Activated naive CD8-positive, alpha-beta T cell treated with anti-CD3 and anti-CD28 coated beads for 36 hours (primary cell): ENCODE measurements around the gene TIAM1. TPM values are rescaled to one million over a fixed set of nuclear protein-coding genes. Genes with fewer than 3 reads are reported as not detected.

Experiments
- DNase-seq: peaks from one replicate; pipeline ENCODE4 v3.0.0; 2021
- H3K27ac Mint-ChIP-seq: one replicate; pipeline ENCODE4 v1.8.0; 2022; ENCODE audit warnings: mild to moderate bottlenecking, moderate library complexity, mixed read lengths
- H3K27me3 Mint-ChIP-seq: one replicate; pipeline ENCODE4 v1.8.0; 2022; ENCODE audit warnings: mild to moderate bottlenecking, mixed read lengths
- H3K36me3 Mint-ChIP-seq: one replicate; pipeline ENCODE4 v1.8.0; 2021; ENCODE audit warnings: mild to moderate bottlenecking, mixed read lengths
- H3K4me1 Mint-ChIP-seq: one replicate; pipeline ENCODE4 v1.8.0; 2021; ENCODE audit warnings: mixed read lengths
- H3K4me3 Mint-ChIP-seq: one replicate; pipeline ENCODE4 v1.8.0; 2022; ENCODE audit warnings: mild to moderate bottlenecking, moderate library complexity, mixed read lengths
- H3K9me3 Mint-ChIP-seq: one replicate; pipeline ENCODE4 v1.8.0; 2022; ENCODE audit warnings: mixed read lengths
- total RNA-seq, 2 experiments: library from RNA; stranded (reverse); gene quantifications; one replicate each; pipeline ENCODE4 v1.2.3, GENCODE V29; 2021

TIAM1 gene
- total RNA-seq, 2 experiments from 2014 or later, result 28.2 to 29.3 TPM

DNA sequence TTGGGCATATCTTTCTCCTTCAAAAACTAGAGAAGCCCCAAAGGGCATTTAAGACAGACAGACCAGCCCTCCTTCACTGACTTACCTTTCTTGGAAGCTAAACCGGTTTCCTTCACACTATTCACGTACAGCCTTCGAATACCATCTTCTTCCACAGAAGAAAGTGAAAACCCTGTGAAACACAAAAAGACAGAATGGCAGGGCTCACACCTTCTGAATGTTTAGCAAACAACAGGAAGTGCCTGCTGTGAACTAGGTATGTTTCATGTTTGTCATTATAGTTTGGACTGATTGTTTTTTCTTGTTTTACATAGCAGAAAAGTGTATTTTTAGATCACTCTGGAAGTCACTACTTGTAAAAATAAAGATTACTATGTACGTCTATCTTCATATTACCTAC is 157.1 kb downstream of the TIAM1 start:
- no peak for DNase-seq
- Mint-ChIP-seq H3K36me3 (peaks cover 32% of the 10 kb centered on the region), H3K4me3 (peak overlapping the region; percentile 9), H3K27ac (peak overlapping the region; percentile 78), H3K4me1 (peaks cover 63% of the 10 kb centered on the region), H3K9me3 (peaks cover 3% of the 10 kb centered on the region), H3K27me3 (no peaks in the 10 kb centered on the region)

GRCh38 chr21:31185663-31186062 is 158.4 kb downstream of the TIAM1 start:
- Mint-ChIP-seq H3K27me3 (no peaks in the 10 kb centered on the region), H3K4me1 (peaks cover 69% of the 10 kb centered on the region), H3K9me3 (peaks cover 3% of the 10 kb centered on the region), H3K36me3 (peaks cover 39% of the 10 kb centered on the region), H3K4me3 (peak overlapping the region; percentile 19), H3K27ac (peak overlapping the region; percentile 76)
- no peak for DNase-seq

DNA sequence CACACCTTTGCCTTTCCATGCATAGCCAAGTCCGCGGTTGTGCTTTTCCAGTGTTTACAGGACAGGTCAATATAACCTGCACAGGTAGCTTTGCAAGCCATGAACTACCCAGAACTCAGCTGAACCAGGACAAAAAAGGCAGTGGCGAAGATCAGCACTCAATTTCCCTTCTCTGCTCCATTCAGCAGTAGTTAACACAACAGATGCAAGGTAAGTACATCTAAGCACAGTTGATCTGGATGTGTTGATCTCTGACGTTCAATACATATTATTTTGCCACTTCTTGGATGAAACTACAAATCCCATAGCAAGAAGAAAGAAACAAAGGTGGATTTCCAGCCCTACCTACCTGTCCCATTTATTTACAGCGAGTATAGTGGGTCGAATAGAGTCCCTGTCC is 159.2 kb downstream of the TIAM1 start:
- H3K36me3 Mint-ChIP-seq, result peaks cover 40% of the 10 kb centered on the region
- no peaks in the 10 kb centered on the region for H3K27me3 Mint-ChIP-seq
- DNase-seq, result no peak
- peaks cover 68% of the 10 kb centered on the region for H3K4me1 Mint-ChIP-seq
- peak overlapping the region; percentile 94 for H3K27ac Mint-ChIP-seq
- H3K9me3 Mint-ChIP-seq, result peaks cover 3% of the 10 kb centered on the region
- H3K4me3 Mint-ChIP-seq, result peak overlapping the region; percentile 65

DNA sequence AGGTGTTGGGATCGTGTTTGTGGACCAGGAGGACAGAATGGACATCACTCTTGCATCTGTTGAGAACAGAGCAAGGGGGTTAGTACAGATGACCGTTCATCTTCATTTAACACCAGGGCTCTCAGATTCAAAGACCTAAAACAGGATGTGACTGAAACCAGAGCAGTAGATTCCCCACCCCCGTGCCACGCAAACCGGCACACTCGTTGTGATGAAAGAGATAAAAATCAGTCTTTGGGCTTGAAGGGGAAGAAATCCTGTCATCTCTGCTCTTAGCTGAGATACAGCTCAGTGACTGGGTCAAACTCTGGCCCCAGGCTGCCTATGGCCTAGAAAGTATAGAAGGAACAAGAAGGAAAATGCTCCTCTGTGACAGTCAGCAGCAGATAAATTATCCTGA is 159.6 kb downstream of the TIAM1 start:
- H3K4me3 Mint-ChIP-seq, result peak overlapping the region; percentile 65
- peak; percentile 70 for DNase-seq
- H3K36me3 Mint-ChIP-seq, result peaks cover 40% of the 10 kb centered on the region
- H3K9me3 Mint-ChIP-seq, result peaks cover 3% of the 10 kb centered on the region
- H3K4me1 Mint-ChIP-seq, result peaks cover 66% of the 10 kb centered on the region
- no peaks in the 10 kb centered on the region for H3K27me3 Mint-ChIP-seq
- peak overlapping the region; percentile 94 for H3K27ac Mint-ChIP-seq

- DNase-seq, result peak; percentile 57
- H3K27ac Mint-ChIP-seq, result peak overlapping the region; percentile 98
- H3K27me3 Mint-ChIP-seq, result no peaks in the 10 kb centered on the region
- peaks cover 3% of the 10 kb centered on the region for H3K9me3 Mint-ChIP-seq
- H3K4me1 Mint-ChIP-seq, result peaks cover 65% of the 10 kb centered on the region
- peaks cover 38% of the 10 kb centered on the region for H3K36me3 Mint-ChIP-seq
- peak overlapping the region; percentile 93 for H3K4me3 Mint-ChIP-seq
Observed at GRCh38 chr21:31182231-31183140, 161.6 kb downstream of the TIAM1 start.

- H3K36me3 Mint-ChIP-seq, result peaks cover 31% of the 10 kb centered on the region
- H3K9me3 Mint-ChIP-seq, result peaks cover 3% of the 10 kb centered on the region
- no peaks in the 10 kb centered on the region for H3K27me3 Mint-ChIP-seq
- peaks cover 67% of the 10 kb centered on the region for H3K4me1 Mint-ChIP-seq
- peak overlapping the region; percentile 93 for H3K4me3 Mint-ChIP-seq
- H3K27ac Mint-ChIP-seq, result peak overlapping the region; percentile 98
- no peak for DNase-seq
Observed at GRCh38 chr21:31181082-31181750, 162.8 kb downstream of the TIAM1 start.

- DNase-seq, result no peak
- H3K4me3 Mint-ChIP-seq, result peak overlapping the region; percentile 93
- peaks cover 26% of the 10 kb centered on the region for H3K36me3 Mint-ChIP-seq
- peak overlapping the region; percentile 98 for H3K27ac Mint-ChIP-seq
- peaks cover 67% of the 10 kb centered on the region for H3K4me1 Mint-ChIP-seq
- H3K9me3 Mint-ChIP-seq, result peaks cover 3% of the 10 kb centered on the region
- H3K27me3 Mint-ChIP-seq, result no peaks in the 10 kb centered on the region
Observed at GRCh38 chr21:31180256-31181081, 163.6 kb downstream of the TIAM1 start.

GRCh38 chr21:31176725-31177124 is 167.3 kb downstream of the TIAM1 start:
- H3K27ac Mint-ChIP-seq, result no peak overlapping the region

GRCh38 chr21:31176080-31176551 is 167.9 kb downstream of the TIAM1 start:
- no peak for DNase-seq
- peaks cover 7% of the 10 kb centered on the region for H3K36me3 Mint-ChIP-seq
- no peaks in the 10 kb centered on the region for H3K9me3 Mint-ChIP-seq
- H3K27me3 Mint-ChIP-seq, result no peaks in the 10 kb centered on the region
- no peak overlapping the region for H3K27ac Mint-ChIP-seq
- H3K4me3 Mint-ChIP-seq, result no peak overlapping the region
- H3K4me1 Mint-ChIP-seq, result peaks cover 44% of the 10 kb centered on the region

More at GRCh38 chr21:31176725-31177124, 167.3 kb downstream of the TIAM1 start:
- peaks cover 9% of the 10 kb centered on the region for H3K36me3 Mint-ChIP-seq
- peaks cover 46% of the 10 kb centered on the region for H3K4me1 Mint-ChIP-seq
- no peak for DNase-seq
- H3K27me3 Mint-ChIP-seq, result no peaks in the 10 kb centered on the region
- H3K9me3 Mint-ChIP-seq, result no peaks in the 10 kb centered on the region
- no peak overlapping the region for H3K4me3 Mint-ChIP-seq

DNA sequence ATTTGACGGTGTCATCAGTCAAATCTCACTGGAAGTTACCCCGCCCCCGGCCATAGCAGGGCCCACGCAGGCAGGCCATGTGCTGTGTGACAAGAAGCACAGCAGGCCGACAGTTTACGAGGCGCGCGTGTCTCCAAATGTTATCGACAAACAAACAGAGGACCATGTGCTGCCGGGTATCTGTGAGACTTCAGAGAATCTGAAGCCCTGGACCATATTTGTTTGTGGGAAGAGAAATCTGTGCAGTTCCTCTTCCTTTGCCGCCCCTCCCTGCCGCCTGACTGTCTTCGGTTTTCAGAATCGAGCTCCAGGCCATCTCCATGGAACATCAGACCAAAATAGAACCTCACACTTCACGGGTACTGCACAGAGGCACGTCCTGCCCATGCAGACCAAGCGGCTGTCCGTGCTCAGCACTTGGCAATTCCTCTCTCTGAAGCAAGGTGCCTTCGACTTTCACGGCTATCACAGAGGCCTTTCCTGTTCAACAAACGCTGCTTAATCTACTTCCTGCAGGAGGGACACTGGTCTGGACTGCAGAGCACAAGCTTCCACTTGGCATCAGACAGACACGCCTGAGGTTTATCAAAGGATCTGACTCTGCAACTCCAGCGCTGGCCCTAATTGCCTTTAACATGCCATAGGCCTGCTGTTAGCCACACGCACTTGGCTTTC is 170.0 kb downstream of the TIAM1 start:
- no peak overlapping the region for H3K4me3 Mint-ChIP-seq
- peaks cover 4% of the 10 kb centered on the region for H3K36me3 Mint-ChIP-seq
- no peak for DNase-seq
- peaks cover 35% of the 10 kb centered on the region for H3K4me1 Mint-ChIP-seq
- H3K9me3 Mint-ChIP-seq, result no peaks in the 10 kb centered on the region
- no peaks in the 10 kb centered on the region for H3K27me3 Mint-ChIP-seq
- no peak overlapping the region for H3K27ac Mint-ChIP-seq

DNA sequence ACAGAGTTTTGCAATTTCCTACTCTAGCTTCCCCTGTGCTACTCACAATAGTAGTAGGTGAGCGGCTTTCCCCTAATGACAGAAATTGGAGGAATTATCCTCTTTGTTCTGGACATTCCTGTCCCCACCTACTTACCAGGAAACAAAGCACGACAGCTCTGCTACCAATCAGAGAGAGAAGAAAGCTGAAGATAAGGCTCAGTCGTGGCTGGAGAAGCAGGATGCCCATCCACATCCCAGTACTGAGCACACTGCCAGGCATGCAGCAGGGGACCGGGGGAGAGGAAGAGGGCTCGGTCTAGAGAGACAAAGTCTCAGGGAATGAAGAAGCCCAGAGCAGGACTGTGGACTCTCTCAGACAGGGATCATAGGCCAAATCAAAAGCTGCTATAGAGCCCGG is 171.7 kb downstream of the TIAM1 start:
- Mint-ChIP-seq H3K4me3 (no peak overlapping the region), H3K27me3 (no peaks in the 10 kb centered on the region), H3K36me3 (peaks cover 4% of the 10 kb centered on the region), H3K27ac (no peak overlapping the region), H3K4me1 (peaks cover 30% of the 10 kb centered on the region), H3K9me3 (no peaks in the 10 kb centered on the region)
- DNase-seq, result no peak

GRCh38 chr21:31164713-31165694 is 179.1 kb downstream of the TIAM1 start:
- H3K9me3 Mint-ChIP-seq, result no peaks in the 10 kb centered on the region
- no peak for DNase-seq
- no peaks in the 10 kb centered on the region for H3K27me3 Mint-ChIP-seq
- H3K4me3 Mint-ChIP-seq, result no peak overlapping the region
- no peak overlapping the region for H3K27ac Mint-ChIP-seq
- peaks cover 29% of the 10 kb centered on the region for H3K36me3 Mint-ChIP-seq
- H3K4me1 Mint-ChIP-seq, result peaks cover 50% of the 10 kb centered on the region

GRCh38 chr21:31162827-31163226 is 181.2 kb downstream of the TIAM1 start:
- peaks cover 64% of the 10 kb centered on the region for H3K4me1 Mint-ChIP-seq
- H3K36me3 Mint-ChIP-seq, result peaks cover 33% of the 10 kb centered on the region
- H3K9me3 Mint-ChIP-seq, result no peaks in the 10 kb centered on the region
- H3K4me3 Mint-ChIP-seq, result no peak overlapping the region
- no peak for DNase-seq
- H3K27ac Mint-ChIP-seq, result no peak overlapping the region
- no peaks in the 10 kb centered on the region for H3K27me3 Mint-ChIP-seq
